Stimulated activated CD8-positive, alpha-beta memory T cell treated with anti-CD3 and anti-CD28 coated beads, Interleukin-7, amount 100 ng/mL, for 48 hours (primary cell): ENCODE results near the gene EDA2R.

Experiments
- DNase-seq, 2 donors: peaks; one replicate each; pipeline ENCODE4 v3.0.0-alpha.2; 2020; ENCODE audit warnings: low read depth in 1 of 2; ENCODE audit errors: extremely low read depth in 1 of 2

Gene EDA2R

GRCh38 chrX:66638591-66639500 is at the start of gene EDA2R:
Gene EDA2R (minus strand): TSS chrX:66639078. CDS start chrX:66616020, 23,058 bp downstream.
- DNase-seq = no peak

GRCh38 chrX:66684196-66684595 is 45.3 kb upstream of the EDA2R start:
- no peak for DNase-seq

- DNase-seq = no peak
Observed at GRCh38 chrX:66680451-66680850, 41.6 kb upstream of the EDA2R start.

- DNase-seq = no peak
Observed at GRCh38 chrX:66677430-66677829, 38.6 kb upstream of the EDA2R start.

GRCh38 chrX:66676990-66677389 is 38.1 kb upstream of the EDA2R start:
- DNase-seq = no peak

- DNase-seq = no peak
Observed at GRCh38 chrX:66676413-66676812, 37.5 kb upstream of the EDA2R start.

GRCh38 chrX:66675541-66675940 is 36.7 kb upstream of the EDA2R start:
- no peak for DNase-seq

GRCh38 chrX:66674506-66674905 is 35.6 kb upstream of the EDA2R start:
- no peak for DNase-seq

- no peak for DNase-seq
Observed at GRCh38 chrX:66672106-66672505, 33.2 kb upstream of the EDA2R start.

GRCh38 chrX:66654411-66654810 is 15.5 kb upstream of the EDA2R start:
- DNase-seq = no peak

GRCh38 chrX:66635360-66635759 is 3.5 kb downstream of the EDA2R start:
- no peak for DNase-seq

- DNase-seq = no peak
Observed at GRCh38 chrX:66634272-66634671, 4.6 kb downstream of the EDA2R start.

GRCh38 chrX:66633541-66633940 is 5.3 kb downstream of the EDA2R start:
- no peak for DNase-seq

GRCh38 chrX:66632981-66633380 is 5.9 kb downstream of the EDA2R start:
- DNase-seq = no peak

- DNase-seq = no peak
Observed at GRCh38 chrX:66632473-66632872, 6.4 kb downstream of the EDA2R start.

GRCh38 chrX:66625525-66625924 is 13.4 kb downstream of the EDA2R start:
- no peak for DNase-seq

GRCh38 chrX:66622209-66622608 is 16.7 kb downstream of the EDA2R start:
- no peak for DNase-seq

- no peak for DNase-seq
Observed at GRCh38 chrX:66616944-66617343, 21.9 kb downstream of the EDA2R start.

- DNase-seq = no peak
Observed at GRCh38 chrX:66602381-66602938, 36.4 kb downstream of the EDA2R start.

- no peak for DNase-seq
Observed at GRCh38 chrX:66601522-66601921, 37.4 kb downstream of the EDA2R start.

GRCh38 chrX:66579219-66579618 is 59.7 kb downstream of the EDA2R start:
- DNase-seq = no peak

GRCh38 chrX:66553973-66554372 is 84.9 kb downstream of the EDA2R start:
- no peak for DNase-seq
